SJCRH30 (cell line): Measurements from ENCODE around the gene FOXO1. TPM values are rescaled to one million over a fixed set of nuclear protein-coding genes. Genes with fewer than 3 reads are reported as not detected.
A peak's percentile ranks its signal among the peaks of the same experiment; 100 is the strongest.

Experiments used
- DNase-seq, 2 experiments: peaks; one replicate each; pipeline ENCODE4 v3.0.0-alpha.2; 2015 to 2020
- H3K27ac ChIP-seq: fragments of 250-450 bp; sonication (Bioruptor Pico); 2 replicates; pipeline ENCODE4 v1.5.1; 2020; ENCODE audit warnings: mild to moderate bottlenecking, moderate library complexity
- H3K27me3 ChIP-seq: fragments of 250-450 bp; sonication (Bioruptor Pico); 2 replicates; pipeline ENCODE4 v1.5.1; 2020; ENCODE audit warnings: mild to moderate bottlenecking, moderate library complexity
- H3K36me3 ChIP-seq: fragments of 250-450 bp; sonication (Bioruptor Pico); 2 replicates; pipeline ENCODE4 v1.5.1; 2020; ENCODE audit warnings: mild to moderate bottlenecking, moderate library complexity
- H3K4me1 ChIP-seq: fragments of 250-450 bp; sonication (Bioruptor Pico); 2 replicates; pipeline ENCODE4 v1.5.1; 2020; ENCODE audit warnings: mild to moderate bottlenecking, moderate library complexity
- H3K4me3 ChIP-seq: fragments of 250-450 bp; sonication (Bioruptor Pico); 2 replicates; pipeline ENCODE4 v1.5.1; 2020; ENCODE audit warnings: mild to moderate bottlenecking, moderate library complexity
- H3K9me3 ChIP-seq: fragments of 250-450 bp; sonication (Bioruptor Pico); replicated peaks from 2 replicates; pipeline ENCODE4 v1.5.1; 2020; ENCODE audit warnings: mild to moderate bottlenecking, moderate library complexity
- total RNA-seq: library from RNA; depleted of rRNA; stranded (reverse); fragments of >200 nt; shearing (Covaris generic); gene quantifications from 2 replicates; pipeline ENCODE4 v1.2.3, GENCODE V29; 2014

Gene FOXO1
- total RNA-seq, 1 experiment from 2014 or later: 53.7 TPM

GRCh38 chr13:40613914-40614313, 52.5 kb downstream of the FOXO1 start:
- DNase-seq: no peak
- peaks cover 37% of the 10 kb centered on the region for H3K36me3 ChIP-seq
- no peaks in the 10 kb centered on the region for H3K4me1 ChIP-seq
- H3K4me3 ChIP-seq: no peak overlapping the region
- H3K9me3 ChIP-seq: no peaks in the 10 kb centered on the region
- H3K27me3 ChIP-seq: no peaks in the 10 kb centered on the region
- H3K27ac ChIP-seq: no peak overlapping the region

- Histone ChIP-seq H3K4me1 (no peaks in the 10 kb centered on the region), H3K36me3 (peaks cover 43% of the 10 kb centered on the region), H3K9me3 (no peaks in the 10 kb centered on the region), H3K4me3 (no peak overlapping the region), H3K27me3 (no peaks in the 10 kb centered on the region), H3K27ac (no peak overlapping the region)
- no peak for DNase-seq
These were observed 53.1 kb downstream of the FOXO1 start for GRCh38 chr13:40613192-40613818.

- no peak overlapping the region for H3K4me3 ChIP-seq
- peak in 1 of 2 experiments; percentile 12 for DNase-seq
- H3K4me1 ChIP-seq: no peaks in the 10 kb centered on the region
- H3K27me3 ChIP-seq: no peaks in the 10 kb centered on the region
- H3K36me3 ChIP-seq: peaks cover 51% of the 10 kb centered on the region
- H3K27ac ChIP-seq: no peak overlapping the region
- no peaks in the 10 kb centered on the region for H3K9me3 ChIP-seq
These were observed 54.4 kb downstream of the FOXO1 start for GRCh38 chr13:40612041-40612440.

GRCh38 chr13:40611635-40612034, 54.8 kb downstream of the FOXO1 start:
- no peak overlapping the region for H3K4me3 ChIP-seq

GRCh38 chr13:40611004-40611403, 55.4 kb downstream of the FOXO1 start:
- Histone ChIP-seq H3K36me3 (peaks cover 52% of the 10 kb centered on the region), H3K27me3 (no peaks in the 10 kb centered on the region), H3K4me1 (no peaks in the 10 kb centered on the region), H3K4me3 (no peak overlapping the region), H3K27ac (no peak overlapping the region), H3K9me3 (no peaks in the 10 kb centered on the region)
- DNase-seq: no peak

More at GRCh38 chr13:40611635-40612034, 54.8 kb downstream of the FOXO1 start:
- Histone ChIP-seq H3K9me3 (no peaks in the 10 kb centered on the region), H3K36me3 (peaks cover 51% of the 10 kb centered on the region), H3K27me3 (no peaks in the 10 kb centered on the region), H3K27ac (no peak overlapping the region), H3K4me1 (no peaks in the 10 kb centered on the region)
- peak in 1 of 2 experiments; percentile 14 for DNase-seq

GRCh38 chr13:40609972-40610726, 56.3 kb downstream of the FOXO1 start:
- no peak overlapping the region for H3K4me3 ChIP-seq
- H3K27ac ChIP-seq: no peak overlapping the region
- H3K9me3 ChIP-seq: no peaks in the 10 kb centered on the region
- DNase-seq: peak in 1 of 2 experiments; percentile 12
- peaks cover 54% of the 10 kb centered on the region for H3K36me3 ChIP-seq
- no peaks in the 10 kb centered on the region for H3K4me1 ChIP-seq
- no peaks in the 10 kb centered on the region for H3K27me3 ChIP-seq

GRCh38 chr13:40608308-40608707, 58.1 kb downstream of the FOXO1 start:
- Histone ChIP-seq H3K4me1 (no peaks in the 10 kb centered on the region), H3K27ac (no peak overlapping the region), H3K27me3 (no peaks in the 10 kb centered on the region), H3K36me3 (peaks cover 65% of the 10 kb centered on the region), H3K9me3 (no peaks in the 10 kb centered on the region), H3K4me3 (no peak overlapping the region)
- peak in 1 of 2 experiments; percentile 17 for DNase-seq

- Histone ChIP-seq H3K27me3 (no peaks in the 10 kb centered on the region), H3K9me3 (no peaks in the 10 kb centered on the region), H3K27ac (no peak overlapping the region), H3K4me1 (no peaks in the 10 kb centered on the region), H3K36me3 (peaks cover 68% of the 10 kb centered on the region), H3K4me3 (no peak overlapping the region)
- DNase-seq: peak in 1 of 2 experiments; percentile 11
These were observed 60.9 kb downstream of the FOXO1 start for GRCh38 chr13:40605573-40605972.

GRCh38 chr13:40604135-40604534, 62.3 kb downstream of the FOXO1 start:
- H3K27me3 ChIP-seq: no peaks in the 10 kb centered on the region
- peaks cover 67% of the 10 kb centered on the region for H3K36me3 ChIP-seq
- no peak overlapping the region for H3K27ac ChIP-seq
- DNase-seq: no peak
- no peak overlapping the region for H3K4me3 ChIP-seq
- H3K4me1 ChIP-seq: no peaks in the 10 kb centered on the region
- no peaks in the 10 kb centered on the region for H3K9me3 ChIP-seq

GRCh38 chr13:40600149-40600751, 66.2 kb downstream of the FOXO1 start:
- no peaks in the 10 kb centered on the region for H3K9me3 ChIP-seq
- no peak overlapping the region for H3K27ac ChIP-seq
- peaks cover 55% of the 10 kb centered on the region for H3K36me3 ChIP-seq
- no peaks in the 10 kb centered on the region for H3K4me1 ChIP-seq
- H3K27me3 ChIP-seq: no peaks in the 10 kb centered on the region
- DNase-seq: no peak
- H3K4me3 ChIP-seq: no peak overlapping the region

- Histone ChIP-seq H3K27ac (no peak overlapping the region), H3K27me3 (no peaks in the 10 kb centered on the region), H3K36me3 (peaks cover 53% of the 10 kb centered on the region), H3K4me3 (no peak overlapping the region), H3K4me1 (no peaks in the 10 kb centered on the region), H3K9me3 (no peaks in the 10 kb centered on the region)
- no peak for DNase-seq
These were observed 66.7 kb downstream of the FOXO1 start for GRCh38 chr13:40599747-40600146.

- Histone ChIP-seq H3K27ac (no peak overlapping the region), H3K4me1 (no peaks in the 10 kb centered on the region), H3K36me3 (peaks cover 50% of the 10 kb centered on the region), H3K4me3 (no peak overlapping the region), H3K9me3 (no peaks in the 10 kb centered on the region), H3K27me3 (no peaks in the 10 kb centered on the region)
- no peak for DNase-seq
These were observed 67.3 kb downstream of the FOXO1 start for GRCh38 chr13:40599124-40599523.

GRCh38 chr13:40598569-40598968, 67.9 kb downstream of the FOXO1 start:
- no peaks in the 10 kb centered on the region for H3K4me1 ChIP-seq
- peaks cover 47% of the 10 kb centered on the region for H3K36me3 ChIP-seq
- no peak overlapping the region for H3K27ac ChIP-seq
- no peaks in the 10 kb centered on the region for H3K27me3 ChIP-seq
- DNase-seq: no peak
- H3K9me3 ChIP-seq: no peaks in the 10 kb centered on the region
- no peak overlapping the region for H3K4me3 ChIP-seq

GRCh38 chr13:40597735-40598365, 68.6 kb downstream of the FOXO1 start:
- peaks cover 41% of the 10 kb centered on the region for H3K36me3 ChIP-seq
- no peaks in the 10 kb centered on the region for H3K4me1 ChIP-seq
- H3K27ac ChIP-seq: no peak overlapping the region
- DNase-seq: no peak
- no peaks in the 10 kb centered on the region for H3K27me3 ChIP-seq
- H3K9me3 ChIP-seq: no peaks in the 10 kb centered on the region
- no peak overlapping the region for H3K4me3 ChIP-seq

GRCh38 chr13:40596484-40596883, 70.0 kb downstream of the FOXO1 start:
- H3K9me3 ChIP-seq: no peaks in the 10 kb centered on the region
- DNase-seq: no peak
- peaks cover 8% of the 10 kb centered on the region for H3K4me1 ChIP-seq
- peaks cover 31% of the 10 kb centered on the region for H3K36me3 ChIP-seq
- no peak overlapping the region for H3K4me3 ChIP-seq
- no peaks in the 10 kb centered on the region for H3K27me3 ChIP-seq
- no peak overlapping the region for H3K27ac ChIP-seq
